Stimulated activated CD8-positive, alpha-beta memory T cell treated with anti-CD3 and anti-CD28 coated beads, Interleukin-15, amount 100 ng/mL, for 4 hours (primary cell): ENCODE results near the gene SLC37A2.
"Not testable (repeated sequence)": the region's sequence is repeated elsewhere in the genome, so short reads cannot be mapped to it uniquely, and the experiment has no call there.

ENCODE experiments used
- DNase-seq, 2 donors: peaks; one replicate each; pipeline ENCODE4 v3.0.0-alpha.2; 2020; ENCODE audit warnings: low read depth in 2 of 2

SLC37A2 gene

DNA sequence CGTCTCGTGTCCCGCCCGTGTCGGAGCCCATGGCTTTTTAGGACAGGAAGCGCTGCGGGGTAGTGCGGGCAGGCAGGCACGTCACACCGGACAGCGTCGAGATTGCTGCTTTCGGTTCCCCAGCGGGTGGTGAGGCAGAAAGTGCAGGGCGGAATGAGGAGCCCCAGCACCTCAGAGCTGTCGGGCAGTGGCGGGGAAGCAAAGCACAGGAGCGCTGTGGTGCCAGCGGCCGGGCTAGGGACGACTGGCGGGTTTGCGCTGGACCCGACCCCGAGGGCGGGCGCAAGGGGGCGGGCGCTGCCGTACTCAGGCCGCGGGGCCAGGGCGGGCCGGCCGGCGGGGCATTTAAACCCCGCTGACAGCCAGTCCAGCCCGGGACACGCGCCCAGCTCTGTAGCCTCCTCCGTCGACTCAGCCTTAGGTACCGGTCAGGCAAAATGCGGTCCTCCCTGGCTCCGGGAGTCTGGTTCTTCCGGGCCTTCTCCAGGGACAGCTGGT is at the start of gene SLC37A2:
TSS of gene SLC37A2 (plus strand) at position 375 of the 498 bp plus-strand sequence. CDS start at position 438, 63 bp downstream.
- peak in 1 of 2 donors; percentile 26 for DNase-seq

GRCh38 chr11:125016413-125016812 is 46.7 kb upstream of the SLC37A2 start:
- DNase-seq, result no peak

DNA sequence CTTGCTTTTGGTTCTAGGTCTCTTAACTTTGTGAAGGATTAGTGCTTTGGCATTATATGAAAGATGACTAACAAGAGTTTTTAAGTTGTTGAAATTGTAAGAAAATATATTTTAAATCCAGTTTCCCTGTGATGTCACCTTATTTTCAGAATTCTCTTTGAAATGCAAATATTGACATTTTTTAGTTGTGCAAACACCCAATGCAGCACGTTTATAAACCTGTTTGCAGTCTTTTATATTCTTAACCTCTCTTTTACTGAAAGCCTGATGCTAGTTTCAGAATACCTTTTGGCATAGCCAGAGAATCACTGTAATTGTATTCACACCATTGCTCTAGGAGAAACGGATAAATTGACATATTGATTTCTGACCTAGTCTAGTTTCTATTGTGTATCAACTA is 42.8 kb upstream of the SLC37A2 start:
- DNase-seq, result no peak

DNA sequence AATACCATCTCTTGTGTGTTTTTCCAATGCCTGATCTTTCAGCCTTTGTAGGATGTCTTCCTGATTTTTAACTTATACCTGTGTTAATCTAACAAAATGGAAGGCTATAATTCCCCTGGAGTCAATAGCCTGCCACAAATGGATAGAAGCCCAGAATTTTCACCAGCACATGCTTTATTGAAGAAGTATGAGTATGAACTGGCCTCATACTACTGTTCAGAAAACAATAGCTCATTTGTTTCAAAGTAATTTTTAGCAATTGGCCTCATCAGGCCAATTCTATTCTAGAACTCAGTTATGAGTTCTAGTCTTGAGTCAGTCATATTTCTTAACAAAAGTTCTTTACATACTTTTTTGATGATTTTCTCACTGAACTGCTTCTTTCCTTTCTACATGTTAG is 40.6 kb upstream of the SLC37A2 start:
- DNase-seq, result no peak

- no peak for DNase-seq
Observed at GRCh38 chr11:125025968-125026367, 37.1 kb upstream of the SLC37A2 start.

DNA sequence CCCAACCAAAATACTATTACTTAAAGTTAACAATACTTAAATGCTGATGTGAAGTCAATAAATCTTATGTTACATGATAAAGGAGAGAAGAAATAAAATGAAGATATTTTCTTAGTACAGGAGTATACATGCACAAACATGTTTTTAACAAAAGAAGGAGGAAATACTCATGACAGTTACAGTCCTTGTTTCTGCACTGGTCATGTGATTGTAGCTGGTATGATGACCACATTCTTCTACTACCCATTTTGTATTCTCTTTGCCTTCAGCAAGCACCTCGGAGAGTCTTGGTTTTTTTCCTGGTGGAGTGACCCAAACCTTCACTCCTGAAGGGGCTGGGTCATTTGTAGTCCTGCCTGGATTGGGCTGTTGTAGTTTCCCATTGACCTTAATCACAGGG is 33.7 kb upstream of the SLC37A2 start:
- DNase-seq, result not testable (repeated sequence)

GRCh38 chr11:125036933-125037332 is 26.2 kb upstream of the SLC37A2 start:
- no peak for DNase-seq

GRCh38 chr11:125049164-125049792 is 13.8 kb upstream of the SLC37A2 start:
- DNase-seq, result no peak

DNA sequence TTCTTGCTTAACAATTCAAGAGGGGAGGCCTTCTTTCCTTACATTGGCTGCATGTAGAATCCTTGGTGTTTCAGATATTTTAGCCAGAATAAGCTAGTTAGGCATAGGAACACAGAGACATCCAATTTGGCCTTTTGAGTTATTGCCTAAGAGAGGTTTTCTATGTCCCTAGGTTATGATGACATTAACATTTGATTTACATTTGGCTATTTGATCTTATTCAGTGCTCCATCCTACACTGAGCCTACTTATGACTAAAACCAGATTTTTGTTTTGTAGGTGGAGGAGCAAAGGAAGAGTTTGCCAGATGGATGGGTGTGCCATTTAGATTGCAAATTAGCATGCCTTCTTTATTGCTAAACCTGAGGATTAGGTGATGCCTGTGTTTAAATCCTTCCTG is 11.1 kb upstream of the SLC37A2 start:
- no peak for DNase-seq

DNA sequence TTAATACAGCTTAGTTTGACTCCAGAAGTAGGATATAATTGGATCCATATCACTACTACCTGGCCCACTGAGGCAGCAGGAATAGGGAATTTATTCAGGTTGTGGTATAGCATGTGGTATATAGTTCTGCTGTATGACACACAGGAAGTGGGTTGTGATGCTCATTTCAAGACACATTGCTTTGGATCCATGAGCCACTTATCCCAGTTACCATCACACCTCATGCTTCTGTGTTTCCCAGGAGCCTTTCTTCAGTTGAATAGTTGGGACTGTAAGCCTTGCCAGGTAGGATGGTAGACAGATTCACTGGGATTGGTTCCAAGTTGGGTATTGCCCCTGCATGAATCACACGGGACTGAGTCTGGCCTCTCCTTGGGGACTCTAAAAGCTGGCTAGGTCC is 9.9 kb upstream of the SLC37A2 start:
- DNase-seq, result no peak

- DNase-seq, result no peak
Observed at GRCh38 chr11:125055107-125055715, 7.9 kb upstream of the SLC37A2 start.

- DNase-seq, result not testable (repeated sequence)
Observed at GRCh38 chr11:125056111-125056510, 7.0 kb upstream of the SLC37A2 start.

DNA sequence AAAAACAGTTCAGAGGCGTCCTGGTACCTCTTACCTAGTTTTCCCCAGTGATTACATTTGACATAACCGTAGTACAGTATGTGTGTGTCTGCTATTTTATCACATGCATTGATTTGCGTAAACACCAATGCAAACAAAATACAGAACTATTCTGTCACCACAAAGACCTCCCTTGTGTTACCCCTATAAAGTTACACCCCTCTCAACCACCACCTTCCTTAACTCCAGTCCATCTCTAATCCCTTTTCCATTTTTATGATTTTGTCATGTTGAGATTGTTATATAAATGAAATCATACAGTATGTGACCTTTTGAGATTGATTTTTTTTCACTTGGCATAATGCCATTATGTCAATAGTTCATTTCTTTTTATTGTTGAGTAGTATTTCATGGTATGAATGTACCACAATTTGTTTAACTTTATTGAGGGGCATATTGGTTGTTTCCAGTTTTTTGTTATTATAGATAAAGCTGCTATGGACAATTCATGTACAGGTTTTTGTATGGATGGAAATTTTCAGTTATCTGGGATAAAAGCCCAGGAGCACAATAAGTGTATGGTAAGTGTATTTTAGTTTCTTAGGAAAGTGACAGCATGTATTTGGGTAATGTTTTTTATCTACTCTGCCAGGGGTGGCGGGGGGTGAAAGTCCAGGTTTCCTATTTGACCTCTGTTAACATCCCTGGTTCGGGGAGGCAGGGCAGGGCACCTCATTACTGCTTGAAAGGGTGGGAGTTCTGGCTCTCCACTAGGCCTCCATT is 6.0 kb upstream of the SLC37A2 start:
- no peak for DNase-seq

DNA sequence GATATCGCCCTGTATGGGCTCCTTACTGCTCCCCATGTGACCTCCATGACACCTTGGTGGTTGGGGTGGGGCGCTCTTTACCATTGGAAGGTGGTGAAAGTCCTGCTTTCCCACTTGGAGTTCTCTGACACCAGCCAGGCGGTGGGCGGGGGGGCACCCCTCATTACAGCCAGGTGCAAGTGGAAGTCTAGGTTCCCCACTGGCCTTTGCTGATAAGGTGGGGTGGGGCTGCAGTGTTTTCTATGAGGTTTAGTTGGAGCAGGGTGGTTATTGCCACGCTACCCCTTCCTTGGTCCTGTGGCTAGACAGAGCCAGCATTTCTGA is 5.5 kb upstream of the SLC37A2 start:
- no peak for DNase-seq

GRCh38 chr11:125061281-125061680 is 1.8 kb upstream of the SLC37A2 start:
- DNase-seq, result no peak

- DNase-seq, result no peak
Observed at GRCh38 chr11:125062218-125062930, 731 bp upstream of the SLC37A2 start.

GRCh38 chr11:125063429-125064043 is 431 bp downstream of the SLC37A2 start:
- DNase-seq, result no peak

- DNase-seq, result no peak
Observed at GRCh38 chr11:125064070-125064469, 965 bp downstream of the SLC37A2 start.

DNA sequence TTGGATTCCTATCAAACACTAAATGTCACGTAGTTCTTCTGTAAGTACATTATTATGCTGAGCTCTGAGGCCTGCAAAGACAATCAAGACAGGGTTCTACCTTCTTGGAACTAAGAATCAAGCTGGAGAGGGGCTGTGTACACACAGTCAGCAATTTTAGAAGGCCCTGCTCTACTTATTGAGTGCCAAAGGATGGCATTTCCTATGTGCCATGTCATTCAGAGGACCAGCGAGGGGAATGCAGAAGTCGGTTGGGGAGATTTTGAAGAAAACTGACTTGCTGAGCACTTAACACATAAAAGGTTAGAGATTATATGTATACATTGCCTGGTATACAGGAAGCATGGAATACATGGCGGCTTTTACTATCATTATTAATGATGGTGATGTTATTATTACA is 5.3 kb downstream of the SLC37A2 start:
- no peak for DNase-seq

- no peak for DNase-seq
Observed at GRCh38 chr11:125069008-125069407, 5.9 kb downstream of the SLC37A2 start.

DNA sequence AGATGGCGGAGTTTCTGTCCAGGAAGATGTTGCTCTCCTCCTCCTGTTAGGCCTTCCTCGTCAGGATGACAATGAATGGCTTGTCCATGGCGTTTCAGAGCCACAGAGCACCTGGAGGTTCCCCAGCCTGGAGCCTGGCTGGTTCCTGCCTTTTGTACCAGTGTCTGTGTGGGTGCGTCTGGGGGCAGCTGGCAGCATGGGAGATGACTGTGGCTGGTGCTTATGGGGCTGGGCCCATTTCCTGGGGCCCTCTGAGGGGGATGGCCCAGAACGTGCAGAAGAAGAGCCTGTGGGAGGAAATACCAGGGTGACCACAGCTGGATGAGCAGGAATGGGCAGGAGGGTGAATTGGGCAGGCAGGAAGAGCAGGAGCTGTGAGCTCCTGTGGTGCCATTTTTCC is 6.7 kb downstream of the SLC37A2 start:
- DNase-seq, result no peak

GRCh38 chr11:125070699-125071254 is 7.7 kb downstream of the SLC37A2 start:
- no peak for DNase-seq
